Esophagus muscularis mucosa (tissue), 4 donors: Measurements from ENCODE around the gene MMRN2. TPM values are rescaled to one million over a fixed set of nuclear protein-coding genes. Genes with fewer than 3 reads are reported as not detected.

Experiments
- DNase-seq: peaks from one replicate; pipeline ENCODE4 v3.0.0-alpha.2; 2017; ENCODE audit errors: extremely low spot score
- H3K27ac ChIP-seq, 4 donors: fragments of 200-600 bp; sonication (generic); replicated peaks in 1 of 4; 1 replicate in 3 of 4; 2 replicates in 1 of 4; pipeline ENCODE4 v1.5.1; 2016 to 2019; ENCODE audit warnings: mild to moderate bottlenecking in 1 of 4
- H3K27me3 ChIP-seq, 4 donors: fragments of 200-600 bp; sonication (generic); one replicate each; pipeline versions ENCODE4 v1.5.1 to v1.6.0; 2016 to 2019
- H3K36me3 ChIP-seq, 4 donors: fragments of 200-600 bp; sonication (generic); one replicate each; pipeline ENCODE4 v1.5.1; 2016 to 2019
- H3K4me1 ChIP-seq, 4 donors: fragments of 200-600 bp; sonication (generic); one replicate each; pipeline ENCODE4 v1.5.1; 2016 to 2019
- H3K4me3 ChIP-seq, 4 donors: fragments of 200-600 bp; sonication (generic); 1 replicate in 2 of 4; 2 replicates in 2 of 4; pipeline ENCODE4 v1.5.1; 2016 to 2019; ENCODE audit warnings: mild to moderate bottlenecking in 4 of 4, moderate library complexity in 1 of 4
- H3K9me3 ChIP-seq, 4 donors: fragments of 200-600 bp; sonication (generic); 1 replicate in 3 of 4; 2 replicates in 1 of 4; pipeline ENCODE4 v1.5.1; 2016 to 2019
- EP300 ChIP-seq: sonication (generic); formaldehyde crosslinking; IDR thresholded peaks from one replicate; pipeline ENCODE4 v1.6.1; 2017; ENCODE audit warnings: antibody characterized with exemption
- POLR2A ChIP-seq: fragments of 450-650 bp; IDR thresholded peaks from one replicate; pipeline ENCODE4 v1.6.1; 2017; ENCODE audit warnings: antibody characterized with exemption, moderate library complexity, mild to moderate bottlenecking, low read depth
- POLR2AphosphoS5 ChIP-seq, 2 donors: sonication (generic); formaldehyde crosslinking; IDR thresholded peaks; one replicate each; pipeline ENCODE4 v1.6.1; 2017; ENCODE audit warnings: antibody characterized with exemption in 2 of 2
- WGBS: methylation state at CpG from one replicate; pipeline ENCODE4 v1.1.5; 2018; 5-methylcytosine and 5-hydroxymethylcytosine counted together
- intact Hi-C: fragments of 100-400 bp; cut with DNase I; formaldehyde crosslinking; loops from one replicate; pipeline ENCODE4 v1.15.1; 2023
- total RNA-seq, 4 donors: library from RNA; depleted of rRNA; stranded (reverse); fragments of >200 nt; gene quantifications; one replicate each; pipeline versions ENCODE4 v1.1.0 to v1.2.1, GENCODE V29; 2016
- TF ChIP-seq, protein P1 (sequence below), 3 experiments: fragments of 200-600 bp in 2 of 3; fragments of 450-650 bp in 1 of 3; sonication (generic) in 2 of 3; IDR thresholded peaks; one replicate each; pipeline ENCODE4 v1.5.1; 2017 to 2019; ENCODE audit warnings: antibody characterized with exemption in 3 of 3, mild to moderate bottlenecking in 2 of 3, moderate library complexity in 1 of 3

MMRN2 gene
- total RNA-seq, 4 donors from 2014 or later: 24.9 to 85.9 (median 56.3) TPM

DNA sequence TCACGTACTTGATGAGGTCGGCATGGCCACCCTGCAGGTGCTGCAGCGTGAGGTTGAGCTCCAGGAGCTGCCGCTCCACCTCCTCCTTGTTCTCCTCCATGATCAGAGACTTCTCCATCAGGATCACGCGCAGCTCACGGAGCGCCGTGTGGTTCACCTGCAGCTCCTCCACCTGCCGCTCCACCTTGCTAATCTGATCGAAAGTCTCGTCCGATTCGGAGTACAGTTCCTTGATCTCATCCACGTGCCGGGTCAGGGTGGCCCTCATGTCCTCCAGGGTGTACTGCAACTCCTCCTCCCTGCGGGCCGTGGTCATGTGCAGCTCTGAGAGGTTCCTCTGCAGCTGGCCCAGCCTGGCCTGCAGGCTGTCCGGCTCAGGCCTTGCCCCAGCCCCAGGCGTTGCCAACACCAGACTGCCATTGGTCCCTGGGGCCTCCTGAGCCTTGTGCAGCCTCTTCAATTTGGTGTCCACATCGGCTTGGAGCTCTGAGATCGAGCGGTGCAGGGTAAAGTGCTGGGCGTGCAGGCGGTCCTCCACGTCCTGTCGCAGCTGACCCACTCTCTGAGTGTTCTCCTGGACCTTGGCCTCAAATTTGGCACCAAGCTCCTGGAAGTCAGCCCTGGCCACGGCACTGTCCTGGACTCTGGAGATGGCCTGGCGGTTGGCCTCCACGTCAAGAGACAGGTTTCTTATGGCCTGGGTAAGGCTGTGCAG is 13.9 kb downstream of the MMRN2 start:
- TF ChIP-seq EP300: no peak
- TF ChIP-seq, protein P1, sequence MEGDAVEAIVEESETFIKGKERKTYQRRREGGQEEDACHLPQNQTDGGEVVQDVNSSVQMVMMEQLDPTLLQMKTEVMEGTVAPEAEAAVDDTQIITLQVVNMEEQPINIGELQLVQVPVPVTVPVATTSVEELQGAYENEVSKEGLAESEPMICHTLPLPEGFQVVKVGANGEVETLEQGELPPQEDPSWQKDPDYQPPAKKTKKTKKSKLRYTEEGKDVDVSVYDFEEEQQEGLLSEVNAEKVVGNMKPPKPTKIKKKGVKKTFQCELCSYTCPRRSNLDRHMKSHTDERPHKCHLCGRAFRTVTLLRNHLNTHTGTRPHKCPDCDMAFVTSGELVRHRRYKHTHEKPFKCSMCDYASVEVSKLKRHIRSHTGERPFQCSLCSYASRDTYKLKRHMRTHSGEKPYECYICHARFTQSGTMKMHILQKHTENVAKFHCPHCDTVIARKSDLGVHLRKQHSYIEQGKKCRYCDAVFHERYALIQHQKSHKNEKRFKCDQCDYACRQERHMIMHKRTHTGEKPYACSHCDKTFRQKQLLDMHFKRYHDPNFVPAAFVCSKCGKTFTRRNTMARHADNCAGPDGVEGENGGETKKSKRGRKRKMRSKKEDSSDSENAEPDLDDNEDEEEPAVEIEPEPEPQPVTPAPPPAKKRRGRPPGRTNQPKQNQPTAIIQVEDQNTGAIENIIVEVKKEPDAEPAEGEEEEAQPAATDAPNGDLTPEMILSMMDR (IDR thresholded peaks at IDR 0.05): no peak
- no peak for TF ChIP-seq POLR2AphosphoS5 (IDR thresholded peaks at IDR 0.05)
- TF ChIP-seq POLR2A: no peak
- H3K36me3 ChIP-seq: peaks cover 0 to 59% (median 9%) of the 10 kb centered on the region in 4 donors
- H3K4me3 ChIP-seq: no peak overlapping the region
- 97% methylated on average over 25 of the region's 30 CpGs for WGBS
- H3K4me1 ChIP-seq: peaks cover 22 to 50% (median 47%) of the 10 kb centered on the region in 4 donors
- H3K27ac ChIP-seq: no peak overlapping the region
- peaks cover 0 to 34% (median 0%) of the 10 kb centered on the region in 4 donors for H3K27me3 ChIP-seq
- intact Hi-C loops: no loop called here
- no peaks in the 10 kb centered on the region for H3K9me3 ChIP-seq
- no peak for DNase-seq

DNA sequence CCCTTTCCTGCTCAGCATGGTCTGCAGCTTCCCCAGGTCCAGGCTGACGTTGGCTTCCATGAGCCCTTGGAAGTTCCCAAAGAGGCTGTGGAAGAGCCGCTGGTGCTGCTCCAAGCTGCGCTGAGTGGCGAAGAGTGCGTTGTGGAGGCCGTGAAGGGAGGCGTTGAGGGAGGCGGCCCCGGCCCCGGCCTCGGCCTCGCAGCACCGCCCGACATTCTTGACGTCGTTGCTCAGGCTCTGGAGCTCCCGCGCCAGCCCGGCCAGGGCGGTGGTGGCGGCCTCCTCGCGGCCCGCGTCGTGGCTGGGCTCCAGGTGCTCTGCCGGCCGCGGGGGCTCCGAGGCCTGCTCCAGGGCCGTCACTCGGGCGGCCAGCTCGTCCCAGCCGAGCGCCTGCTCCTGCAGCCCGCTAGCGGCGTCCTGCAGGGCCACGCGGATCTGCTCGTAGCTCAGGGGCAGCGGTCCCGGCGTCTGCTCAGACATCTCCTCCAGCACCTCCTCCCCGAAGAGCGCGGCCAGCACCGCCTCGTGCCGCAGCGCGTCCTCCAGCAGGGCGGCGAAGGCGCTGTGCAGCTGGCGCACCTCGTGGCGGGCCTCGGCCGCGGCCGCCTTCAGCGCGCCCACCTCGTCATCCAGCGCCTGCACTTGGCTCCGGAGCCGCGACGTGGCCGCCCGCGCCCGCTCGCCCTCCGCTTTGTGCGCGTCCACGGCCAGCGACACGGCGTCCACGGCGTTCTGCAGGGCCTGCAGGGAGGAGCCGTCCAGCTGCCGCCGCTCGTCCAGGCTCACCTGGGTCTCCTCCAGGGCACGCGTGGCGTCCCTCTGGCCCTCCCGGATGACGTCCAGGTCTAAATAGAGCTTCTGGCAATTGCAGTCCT is 14.7 kb downstream of the MMRN2 start:
- Histone ChIP-seq H3K4me1 (peaks cover 22 to 57% (median 51%) of the 10 kb centered on the region in 4 donors), H3K36me3 (peaks cover 0 to 67% (median 12%) of the 10 kb centered on the region in 4 donors), H3K4me3 (peak overlapping the region; percentile 11 to 38 (median 33)), H3K27me3 (peaks cover 0 to 34% (median 0%) of the 10 kb centered on the region in 4 donors), H3K9me3 (no peaks in the 10 kb centered on the region), H3K27ac (no peak overlapping the region)
- DNase-seq: no peak
- intact Hi-C loops: no loop called here
- TF ChIP-seq, protein P1 (IDR thresholded peaks at IDR 0.05): no peak
- no peak for TF ChIP-seq EP300
- TF ChIP-seq POLR2A: no peak
- no peak for TF ChIP-seq POLR2AphosphoS5 (IDR thresholded peaks at IDR 0.05)
- WGBS: 83% methylated on average over 26 of the region's 94 CpGs

DNA sequence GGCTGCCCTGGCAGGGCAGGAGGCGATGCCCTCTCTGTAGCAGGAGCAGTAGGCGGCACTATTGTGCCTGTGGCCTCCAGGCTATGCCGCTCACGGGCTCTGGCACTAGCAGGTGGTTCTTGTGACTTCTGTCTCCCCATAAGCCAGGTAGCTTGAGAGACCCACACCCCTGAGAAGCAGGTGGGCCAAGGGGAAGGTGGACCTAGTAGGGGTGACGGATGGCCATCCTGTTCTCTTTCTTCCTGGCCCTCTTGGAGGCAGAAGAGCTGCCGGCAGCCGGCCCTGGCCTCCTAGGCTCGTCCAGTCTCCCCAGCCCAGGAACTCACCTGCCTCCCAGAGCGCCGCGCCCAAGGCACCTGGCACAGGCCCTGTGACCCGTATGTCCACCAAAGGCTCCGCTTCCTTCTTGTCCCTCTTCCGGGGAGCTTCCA is 15.4 kb downstream of the MMRN2 start:
- Histone ChIP-seq H3K27me3 (peaks cover 0 to 30% (median 0%) of the 10 kb centered on the region in 4 donors), H3K4me1 (peaks cover 22 to 63% (median 56%) of the 10 kb centered on the region in 4 donors), H3K27ac (no peak overlapping the region), H3K36me3 (peaks cover 0 to 71% (median 14%) of the 10 kb centered on the region in 4 donors), H3K9me3 (no peaks in the 10 kb centered on the region), H3K4me3 (no peak overlapping the region)
- intact Hi-C loops: loop anchor here (2.0 kb wide), 1 partner anchor 151 kb away; no protein-coding TSS in a partner anchor
- WGBS: 93% methylated on average over 12 of the region's 14 CpGs
- TF ChIP-seq, protein P1 (IDR thresholded peaks at IDR 0.05): no peak
- TF ChIP-seq POLR2AphosphoS5 (IDR thresholded peaks at IDR 0.05) (no peak), EP300 (no peak), POLR2A (no peak)
- DNase-seq: no peak

DNA sequence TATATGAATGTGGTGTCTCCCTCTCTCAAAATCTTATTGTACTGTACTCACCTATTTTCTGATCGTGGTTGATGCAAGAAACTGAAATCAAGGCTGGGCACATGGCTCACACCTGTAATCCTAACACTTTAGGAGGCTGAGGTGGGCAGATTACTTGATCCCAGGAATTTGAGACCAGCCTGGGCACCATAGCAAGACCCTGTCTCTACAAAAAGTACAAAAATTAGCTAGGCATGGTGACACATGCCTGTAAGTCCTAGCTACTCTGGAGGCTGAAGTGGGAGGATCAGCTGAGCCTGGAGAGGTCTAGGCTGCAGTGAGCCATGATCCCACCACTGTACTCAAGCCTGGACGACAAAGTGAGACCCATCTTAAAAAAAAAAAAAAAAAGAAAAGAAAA is 16.0 kb downstream of the MMRN2 start:
- H3K36me3 ChIP-seq: peaks cover 0 to 71% (median 16%) of the 10 kb centered on the region in 4 donors
- H3K27ac ChIP-seq: no peak overlapping the region
- TF ChIP-seq EP300 (no peak), POLR2AphosphoS5 (IDR thresholded peaks at IDR 0.05) (no peak), POLR2A (no peak)
- TF ChIP-seq, protein P1 (IDR thresholded peaks at IDR 0.05): no peak
- DNase-seq: no peak
- WGBS: 89% methylated on average over 2 of the region's 2 CpGs
- intact Hi-C loops: loop anchor here (2.0 kb wide), 1 partner anchor 151 kb away; no protein-coding TSS in a partner anchor
- H3K4me3 ChIP-seq: no peak overlapping the region
- no peaks in the 10 kb centered on the region for H3K9me3 ChIP-seq
- H3K27me3 ChIP-seq: peaks cover 0 to 24% (median 0%) of the 10 kb centered on the region in 4 donors
- peaks cover 18 to 59% (median 54%) of the 10 kb centered on the region in 4 donors for H3K4me1 ChIP-seq
